ENCODE data around the gene RBBP8NL. TPM values are rescaled to one million over a fixed set of nuclear protein-coding genes. Genes with fewer than 3 reads are reported as not detected.

RBBP8NL gene
- total and polyA plus RNA-seq, 9 of the 15 experiments (the other 6 are each of a cell fraction or from before 2014, with no cell fraction given), result not detected

DNA sequence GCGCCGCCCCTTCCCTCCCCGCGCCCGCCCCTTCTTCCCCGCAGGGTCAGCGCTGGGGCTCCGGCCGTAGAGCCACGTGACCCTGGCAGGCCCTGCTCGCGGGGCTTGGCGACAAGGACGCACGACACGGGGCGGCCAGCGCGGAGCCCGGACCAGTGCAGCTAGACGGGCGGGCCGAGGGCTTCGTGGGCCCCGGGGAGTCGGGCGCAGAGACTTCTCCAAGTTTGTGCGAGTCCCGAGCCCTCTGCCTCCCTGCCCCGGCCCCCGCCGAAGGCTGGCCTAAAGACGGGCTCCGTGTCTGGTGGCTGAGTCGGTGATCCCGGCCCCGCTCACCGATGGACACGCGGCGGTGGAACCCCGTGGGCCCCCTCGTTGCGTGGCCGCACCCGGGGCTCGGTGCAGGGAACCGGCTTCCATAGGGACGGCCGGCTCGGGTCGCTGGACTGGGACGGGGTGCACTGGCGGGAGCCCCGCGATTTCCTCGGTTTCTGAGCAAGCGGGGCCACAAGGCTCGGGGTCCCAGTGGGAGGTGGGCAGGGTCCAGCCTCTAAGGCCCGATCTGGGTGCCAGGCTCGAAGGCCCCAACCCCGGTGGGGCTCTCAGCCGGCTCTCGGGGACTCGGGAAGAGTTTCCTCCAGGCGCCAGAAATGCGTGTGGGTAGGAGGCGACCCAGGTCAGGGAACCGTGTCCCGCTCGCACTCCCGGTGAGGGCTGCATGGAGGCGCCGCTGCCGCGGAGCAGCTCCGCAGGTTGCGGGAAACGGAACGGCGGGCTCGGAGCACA lies 48.9 kb upstream of the RBBP8NL start (continued):
- TF ChIP-seq ZKSCAN3 (CRISPR knock-in tag; IDR thresholded peaks at IDR 0.05), result no peak
- TF ChIP-seq ZNF584 (CRISPR knock-in tag; IDR thresholded peaks at IDR 0.05; ENCODE audit: low read depth), result no peak
- TF ChIP-seq ZNF75A (CRISPR knock-in tag; IDR thresholded peaks at IDR 0.05), result no peak
- TF ChIP-seq, protein P1, sequence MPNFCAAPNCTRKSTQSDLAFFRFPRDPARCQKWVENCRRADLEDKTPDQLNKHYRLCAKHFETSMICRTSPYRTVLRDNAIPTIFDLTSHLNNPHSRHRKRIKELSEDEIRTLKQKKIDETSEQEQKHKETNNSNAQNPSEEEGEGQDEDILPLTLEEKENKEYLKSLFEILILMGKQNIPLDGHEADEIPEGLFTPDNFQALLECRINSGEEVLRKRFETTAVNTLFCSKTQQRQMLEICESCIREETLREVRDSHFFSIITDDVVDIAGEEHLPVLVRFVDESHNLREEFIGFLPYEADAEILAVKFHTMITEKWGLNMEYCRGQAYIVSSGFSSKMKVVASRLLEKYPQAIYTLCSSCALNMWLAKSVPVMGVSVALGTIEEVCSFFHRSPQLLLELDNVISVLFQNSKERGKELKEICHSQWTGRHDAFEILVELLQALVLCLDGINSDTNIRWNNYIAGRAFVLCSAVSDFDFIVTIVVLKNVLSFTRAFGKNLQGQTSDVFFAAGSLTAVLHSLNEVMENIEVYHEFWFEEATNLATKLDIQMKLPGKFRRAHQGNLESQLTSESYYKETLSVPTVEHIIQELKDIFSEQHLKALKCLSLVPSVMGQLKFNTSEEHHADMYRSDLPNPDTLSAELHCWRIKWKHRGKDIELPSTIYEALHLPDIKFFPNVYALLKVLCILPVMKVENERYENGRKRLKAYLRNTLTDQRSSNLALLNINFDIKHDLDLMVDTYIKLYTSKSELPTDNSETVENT (CRISPR knock-in tag; IDR thresholded peaks at IDR 0.05), result no peak
- TF ChIP-seq TCF3 (CRISPR knock-in tag; IDR thresholded peaks at IDR 0.05), result no peak
- no peak for TF ChIP-seq LARP7 (IDR thresholded peaks at IDR 0.05)
- no peak for TF ChIP-seq ZSCAN29 (IDR thresholded peaks at IDR 0.05)
- no peak for TF ChIP-seq RBM34 (IDR thresholded peaks at IDR 0.05; ENCODE audit: borderline replicate concordance, insufficient read depth, low read length)
- no peak for TF ChIP-seq HIVEP1 (CRISPR knock-in tag; IDR thresholded peaks at IDR 0.05)
- TF ChIP-seq KLF16 (IDR thresholded peaks at IDR 0.05), result no peak
- TF ChIP-seq PML (IDR thresholded peaks at IDR 0.05; ENCODE audit: low read length), result no peak
- TF ChIP-seq ERF (CRISPR knock-in tag; IDR thresholded peaks at IDR 0.05), result no peak
- TF ChIP-seq, protein P2, sequence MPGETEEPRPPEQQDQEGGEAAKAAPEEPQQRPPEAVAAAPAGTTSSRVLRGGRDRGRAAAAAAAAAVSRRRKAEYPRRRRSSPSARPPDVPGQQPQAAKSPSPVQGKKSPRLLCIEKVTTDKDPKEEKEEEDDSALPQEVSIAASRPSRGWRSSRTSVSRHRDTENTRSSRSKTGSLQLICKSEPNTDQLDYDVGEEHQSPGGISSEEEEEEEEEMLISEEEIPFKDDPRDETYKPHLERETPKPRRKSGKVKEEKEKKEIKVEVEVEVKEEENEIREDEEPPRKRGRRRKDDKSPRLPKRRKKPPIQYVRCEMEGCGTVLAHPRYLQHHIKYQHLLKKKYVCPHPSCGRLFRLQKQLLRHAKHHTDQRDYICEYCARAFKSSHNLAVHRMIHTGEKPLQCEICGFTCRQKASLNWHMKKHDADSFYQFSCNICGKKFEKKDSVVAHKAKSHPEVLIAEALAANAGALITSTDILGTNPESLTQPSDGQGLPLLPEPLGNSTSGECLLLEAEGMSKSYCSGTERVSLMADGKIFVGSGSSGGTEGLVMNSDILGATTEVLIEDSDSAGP (CRISPR knock-in tag; IDR thresholded peaks at IDR 0.05), result no peak
- TF ChIP-seq RBM39 (optimal IDR thresholded peaks at IDR 0.05; ENCODE audit: low read depth, low read length), result no peak
- no peak for TF ChIP-seq ADNP (tag; IDR thresholded peaks at IDR 0.05)
- TF ChIP-seq ZBTB7A (IDR thresholded peaks at IDR 0.05; ENCODE audit: borderline replicate concordance, control insufficient read depth, low read depth, low read length), result peak; percentile 55; the same call in 1 of the 2 replicates
- no peak for TF ChIP-seq POLR2H (tag; IDR thresholded peaks at IDR 0.05; ENCODE audit: low read depth)
- TF ChIP-seq TOE1 (IDR thresholded peaks at IDR 0.05; ENCODE audit: borderline replicate concordance), result no peak
- peak; percentile 93; the same call in 1 of the 2 replicates for TF ChIP-seq TOE1 (CRISPR knock-in tag; IDR thresholded peaks at IDR 0.05; ENCODE audit: borderline replicate concordance, low read depth)
- TF ChIP-seq PTBP1 (IDR thresholded peaks at IDR 0.05; ENCODE audit: low read depth, low read length), result no peak
- no peak for TF ChIP-seq ZNF436 (CRISPR knock-in tag; IDR thresholded peaks at IDR 0.05)
- no peak for TF ChIP-seq THRAP3 (IDR thresholded peaks at IDR 0.05; ENCODE audit: borderline replicate concordance)
- TF ChIP-seq ZFX (CRISPR knock-in tag; IDR thresholded peaks at IDR 0.05), result peak; percentile 94
- no peak for TF ChIP-seq MTF1 (CRISPR knock-in tag; IDR thresholded peaks at IDR 0.05; ENCODE audit: borderline replicate concordance)
- TF ChIP-seq ELF1 (tag; IDR thresholded peaks at IDR 0.05), result no peak
- TF ChIP-seq FOXJ2 (tag; IDR thresholded peaks at IDR 0.05), result no peak
- no peak for TF ChIP-seq ZFP30 (CRISPR knock-in tag; IDR thresholded peaks at IDR 0.05; ENCODE audit: borderline replicate concordance)
- TF ChIP-seq BRD9 (IDR thresholded peaks at IDR 0.05; ENCODE audit: low read depth, partially characterized antibody), result no peak
- no peak for TF ChIP-seq ZNF586 (CRISPR knock-in tag; conservative IDR thresholded peaks at IDR 0.05)

Data from K562 (cell line).